ENCODE measurements around the gene OR4D6.

Gene OR4D6

DNA sequence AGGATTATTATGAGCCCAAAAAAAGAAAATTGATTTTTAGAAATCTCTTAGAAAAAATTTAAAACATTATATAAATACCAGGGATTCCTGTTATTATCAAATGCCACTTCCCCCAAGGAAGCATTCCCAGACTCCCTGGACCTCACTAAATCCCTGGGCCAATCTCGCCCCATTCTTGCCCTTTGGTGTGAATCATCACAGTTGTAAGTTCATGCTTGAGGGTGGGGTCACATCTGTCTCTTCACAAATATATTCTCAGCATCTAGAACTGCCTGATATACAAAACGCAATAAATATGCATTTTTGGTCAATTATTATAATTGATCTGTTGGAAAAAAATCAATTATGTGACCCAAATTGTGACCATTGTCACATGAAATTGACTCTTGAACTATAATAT lies 8.3 kb upstream of the OR4D6 start:
- Histone ChIP-seq H3K27ac (ENCODE audit: insufficient read depth in 1 of 2, low read depth in 1 of 2, low read length in 2 of 2, poor library complexity in 1 of 2, severe bottlenecking in 2 of 2) (no peak overlapping the region), H3K4me1 (ENCODE audit: control extremely low read depth in 1 of 4, control insufficient read depth in 4 of 4, insufficient read depth in 4 of 4, low read length in 3 of 4) (no peaks in the 10 kb centered on the region), H3K4me3 (ENCODE audit: control insufficient read depth in 1 of 7, extremely low read depth in 1 of 7, insufficient read depth in 4 of 7, low read depth in 2 of 7, low read length in 6 of 7) (no peak overlapping the region), H3K27me3 (replicated peaks in 2 of 5; ENCODE audit: control insufficient read depth in 4 of 5, insufficient read depth in 5 of 5, low read length in 4 of 5) (no peaks in the 10 kb centered on the region), H3K9me3 (ENCODE audit: control extremely low read depth in 1 of 5, control insufficient read depth in 4 of 5, insufficient read depth in 2 of 5, low read depth in 1 of 5, low read length in 4 of 5) (peaks cover 0 to 8% (median 2%) of the 10 kb centered on the region in 5 experiments), H3K36me3 (ENCODE audit: control insufficient read depth in 4 of 4, insufficient read depth in 4 of 4, low read length in 3 of 4) (no peaks in the 10 kb centered on the region)
- ChIA-PET CTCF (no interaction called here), POLR2A (no interaction called here)
- WGBS (ENCODE audit: insufficient coverage) = 100% methylated on average over 1 of the region's 2 CpGs
- DNase-seq = no peak

DNA sequence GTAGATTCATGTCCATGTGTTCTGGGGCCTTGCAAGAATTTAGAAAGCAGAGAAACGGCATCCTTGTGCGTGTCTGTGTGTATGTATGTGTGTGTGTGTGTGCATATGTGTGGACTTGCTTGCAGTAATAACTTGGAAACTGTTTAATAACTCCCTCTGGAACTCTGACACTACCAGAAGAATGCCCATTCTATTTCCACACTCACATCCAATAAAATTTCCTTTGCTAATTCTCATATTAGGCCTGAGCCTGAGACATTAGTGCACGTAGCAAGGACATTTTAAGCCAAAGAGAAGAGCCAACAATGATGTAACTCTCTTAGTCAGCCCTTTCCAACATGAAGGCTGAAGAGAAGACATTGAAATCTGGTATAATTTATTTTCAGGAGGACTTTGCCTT lies 3.2 kb downstream of the OR4D6 start:
- Histone ChIP-seq H3K9me3 (ENCODE audit: control extremely low read depth in 1 of 5, control insufficient read depth in 4 of 5, insufficient read depth in 2 of 5, low read depth in 1 of 5, low read length in 4 of 5) (no peaks in the 10 kb centered on the region), H3K36me3 (ENCODE audit: control insufficient read depth in 4 of 4, insufficient read depth in 4 of 4, low read length in 3 of 4) (no peaks in the 10 kb centered on the region), H3K4me1 (ENCODE audit: control extremely low read depth in 1 of 4, control insufficient read depth in 4 of 4, insufficient read depth in 4 of 4, low read length in 3 of 4) (no peaks in the 10 kb centered on the region), H3K4me3 (ENCODE audit: control insufficient read depth in 1 of 7, extremely low read depth in 1 of 7, insufficient read depth in 4 of 7, low read depth in 2 of 7, low read length in 6 of 7) (no peak overlapping the region), H3K27me3 (replicated peaks in 2 of 5; ENCODE audit: control insufficient read depth in 4 of 5, insufficient read depth in 5 of 5, low read length in 4 of 5) (no peaks in the 10 kb centered on the region), H3K27ac (ENCODE audit: insufficient read depth in 1 of 2, low read depth in 1 of 2, low read length in 2 of 2, poor library complexity in 1 of 2, severe bottlenecking in 2 of 2) (no peak overlapping the region)
- DNase-seq = no peak
- 100% methylated on average over 1 of the region's 3 CpGs for WGBS (ENCODE audit: insufficient coverage)
- POLR2A ChIA-PET = no interaction called here
- CTCF ChIA-PET = no interaction called here

DNA sequence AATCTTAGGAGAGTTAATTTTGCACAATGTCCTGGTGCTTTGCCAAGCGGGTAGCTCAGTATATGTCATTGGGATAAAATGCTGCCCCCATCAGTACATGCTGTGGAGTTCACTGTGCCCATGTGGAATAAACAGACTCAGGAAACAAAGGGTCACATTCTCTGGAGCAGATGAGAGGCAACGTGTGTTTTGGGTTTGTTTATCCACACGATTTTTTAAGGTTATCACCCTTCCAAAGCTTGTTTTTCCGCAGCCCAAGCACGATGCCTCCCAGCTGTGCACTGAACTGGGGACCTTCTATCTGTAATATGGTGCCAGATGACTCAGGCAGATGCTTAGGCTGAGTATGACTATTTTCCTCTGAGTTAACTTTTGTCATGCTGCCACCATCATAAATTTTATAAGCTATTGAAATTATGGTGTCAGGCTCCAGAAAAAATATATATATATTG lies 6.5 kb downstream of the OR4D6 start:
- H3K4me3 ChIP-seq (ENCODE audit: control insufficient read depth in 1 of 7, extremely low read depth in 1 of 7, insufficient read depth in 4 of 7, low read depth in 2 of 7, low read length in 6 of 7) = no peak overlapping the region
- ChIA-PET POLR2A (no interaction called here), CTCF (no interaction called here)
- DNase-seq = no peak
- WGBS (ENCODE audit: insufficient coverage) = 85% methylated on average over 5 of the region's 5 CpGs
- H3K27ac ChIP-seq (ENCODE audit: insufficient read depth in 1 of 2, low read depth in 1 of 2, low read length in 2 of 2, poor library complexity in 1 of 2, severe bottlenecking in 2 of 2) = no peak overlapping the region
- H3K9me3 ChIP-seq (ENCODE audit: control extremely low read depth in 1 of 5, control insufficient read depth in 4 of 5, insufficient read depth in 2 of 5, low read depth in 1 of 5, low read length in 4 of 5) = no peaks in the 10 kb centered on the region
- H3K36me3 ChIP-seq (ENCODE audit: control insufficient read depth in 4 of 4, insufficient read depth in 4 of 4, low read length in 3 of 4) = no peaks in the 10 kb centered on the region
- H3K27me3 ChIP-seq (replicated peaks in 2 of 5; ENCODE audit: control insufficient read depth in 4 of 5, insufficient read depth in 5 of 5, low read length in 4 of 5) = no peaks in the 10 kb centered on the region
- H3K4me1 ChIP-seq (ENCODE audit: control extremely low read depth in 1 of 4, control insufficient read depth in 4 of 4, insufficient read depth in 4 of 4, low read length in 3 of 4) = no peaks in the 10 kb centered on the region

DNA sequence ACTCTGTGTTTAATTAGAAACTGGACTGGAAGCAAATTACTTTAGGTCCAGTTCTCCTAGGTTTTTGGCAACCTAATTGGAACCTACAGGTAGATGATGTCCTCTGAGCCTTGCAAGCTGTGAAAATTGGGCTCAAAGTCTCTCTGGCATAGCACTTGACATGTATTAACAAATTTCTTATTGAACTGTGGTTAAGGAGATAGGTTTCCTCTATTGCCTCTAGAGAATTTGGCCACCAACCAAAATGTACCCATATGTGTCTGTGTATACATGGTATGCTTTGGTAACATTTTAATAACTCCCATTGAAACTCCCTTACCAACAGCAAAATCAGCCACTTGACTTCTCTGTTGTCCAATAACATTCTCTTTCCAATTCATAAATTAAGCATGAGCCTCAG lies 16.3 kb downstream of the OR4D6 start, which contains the start of gene OR4D10:
OR4D10 (plus strand) TSS at position 301 of the 400 bp plus-strand sequence. CDS start 4,115 bp downstream, outside the sequence.
- ChIA-PET POLR2A (no interaction called here), CTCF (no interaction called here)
- no peak for DNase-seq

DNA sequence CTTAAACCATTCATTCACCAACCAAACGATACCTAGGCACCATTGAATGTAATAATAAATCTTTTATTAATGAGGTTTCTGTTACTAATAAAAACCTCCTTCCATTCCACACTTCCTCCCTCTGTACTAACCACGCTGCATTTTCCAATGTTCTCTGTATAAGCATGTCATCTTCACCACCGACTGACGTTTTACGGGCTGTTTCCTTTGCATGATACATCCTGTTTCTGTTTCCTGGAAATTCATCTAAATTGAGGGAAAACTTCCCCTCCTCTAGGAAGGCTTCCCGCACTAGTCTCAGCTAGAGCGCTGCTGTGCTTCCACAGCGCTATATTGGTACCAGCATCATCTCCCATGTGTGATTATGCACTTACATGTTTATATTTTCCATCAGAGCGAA lies 18.4 kb downstream of the OR4D6 start:
- ChIA-PET POLR2A (no interaction called here), CTCF (no interaction called here)
- 21% methylated on average over 4 of the region's 9 CpGs for WGBS (ENCODE audit: insufficient coverage)

More for the DNA sequence above, 16.3 kb downstream of the OR4D6 start, which contains the start of gene OR4D10:
- H3K36me3 ChIP-seq (ENCODE audit: control insufficient read depth in 4 of 4, insufficient read depth in 4 of 4, low read length in 3 of 4) = no peaks in the 10 kb centered on the region
- H3K9me3 ChIP-seq (ENCODE audit: control extremely low read depth in 1 of 5, control insufficient read depth in 4 of 5, insufficient read depth in 2 of 5, low read depth in 1 of 5, low read length in 4 of 5) = no peaks in the 10 kb centered on the region
- H3K27me3 ChIP-seq (replicated peaks in 2 of 5; ENCODE audit: control insufficient read depth in 4 of 5, insufficient read depth in 5 of 5, low read length in 4 of 5) = no peaks in the 10 kb centered on the region
- H3K4me3 ChIP-seq (ENCODE audit: control insufficient read depth in 1 of 7, extremely low read depth in 1 of 7, insufficient read depth in 4 of 7, low read depth in 2 of 7, low read length in 6 of 7) = no peak within 1 kb of the TSS
- H3K27ac ChIP-seq (ENCODE audit: insufficient read depth in 1 of 2, low read depth in 1 of 2, low read length in 2 of 2, poor library complexity in 1 of 2, severe bottlenecking in 2 of 2) = no peak within 1 kb of the TSS
- no peaks in the 10 kb centered on the region for H3K4me1 ChIP-seq (ENCODE audit: control extremely low read depth in 1 of 4, control insufficient read depth in 4 of 4, insufficient read depth in 4 of 4, low read length in 3 of 4)

DNA sequence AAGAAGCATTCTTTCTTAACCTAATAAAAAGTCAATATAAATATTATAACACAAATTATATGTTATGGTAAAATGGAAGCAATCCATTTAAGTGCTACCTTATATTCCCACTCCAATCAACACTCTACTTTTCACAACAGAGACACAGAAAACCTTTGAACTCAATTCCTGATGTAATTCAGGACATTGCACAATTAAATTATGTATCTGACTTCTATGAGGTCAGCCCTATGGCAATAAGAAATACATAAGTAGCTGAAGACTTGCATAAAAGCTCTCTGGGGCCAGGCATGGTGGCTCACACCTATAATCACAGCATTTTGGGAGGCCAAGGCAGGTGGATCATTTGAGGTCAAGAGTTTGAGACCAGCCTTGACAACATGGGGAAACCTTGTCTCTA lies 23.1 kb downstream of the OR4D6 start:
- CTCF ChIA-PET = no interaction called here
- no peak overlapping the region for H3K4me3 ChIP-seq (ENCODE audit: control insufficient read depth in 1 of 7, extremely low read depth in 1 of 7, insufficient read depth in 4 of 7, low read depth in 2 of 7, low read length in 6 of 7)
- DNase-seq = no peak
- no peaks in the 10 kb centered on the region for H3K4me1 ChIP-seq (ENCODE audit: control extremely low read depth in 1 of 4, control insufficient read depth in 4 of 4, insufficient read depth in 4 of 4, low read length in 3 of 4)
- POLR2A ChIA-PET = no interaction called here
- H3K27ac ChIP-seq (ENCODE audit: insufficient read depth in 1 of 2, low read depth in 1 of 2, low read length in 2 of 2, poor library complexity in 1 of 2, severe bottlenecking in 2 of 2) = no peak overlapping the region
- H3K36me3 ChIP-seq (ENCODE audit: control insufficient read depth in 4 of 4, insufficient read depth in 4 of 4, low read length in 3 of 4) = no peaks in the 10 kb centered on the region
- H3K27me3 ChIP-seq (replicated peaks in 2 of 5; ENCODE audit: control insufficient read depth in 4 of 5, insufficient read depth in 5 of 5, low read length in 4 of 5) = no peaks in the 10 kb centered on the region
- no peaks in the 10 kb centered on the region for H3K9me3 ChIP-seq (ENCODE audit: control extremely low read depth in 1 of 5, control insufficient read depth in 4 of 5, insufficient read depth in 2 of 5, low read depth in 1 of 5, low read length in 4 of 5)

More for the DNA sequence above, 18.4 kb downstream of the OR4D6 start:
- no peaks in the 10 kb centered on the region for H3K36me3 ChIP-seq (ENCODE audit: control insufficient read depth in 4 of 4, insufficient read depth in 4 of 4, low read length in 3 of 4)
- no peak overlapping the region for H3K4me3 ChIP-seq (ENCODE audit: control insufficient read depth in 1 of 7, extremely low read depth in 1 of 7, insufficient read depth in 4 of 7, low read depth in 2 of 7, low read length in 6 of 7)
- H3K9me3 ChIP-seq (ENCODE audit: control extremely low read depth in 1 of 5, control insufficient read depth in 4 of 5, insufficient read depth in 2 of 5, low read depth in 1 of 5, low read length in 4 of 5) = no peaks in the 10 kb centered on the region
- H3K27ac ChIP-seq (ENCODE audit: insufficient read depth in 1 of 2, low read depth in 1 of 2, low read length in 2 of 2, poor library complexity in 1 of 2, severe bottlenecking in 2 of 2) = no peak overlapping the region
- H3K4me1 ChIP-seq (ENCODE audit: control extremely low read depth in 1 of 4, control insufficient read depth in 4 of 4, insufficient read depth in 4 of 4, low read length in 3 of 4) = no peaks in the 10 kb centered on the region
- no peaks in the 10 kb centered on the region for H3K27me3 ChIP-seq (replicated peaks in 2 of 5; ENCODE audit: control insufficient read depth in 4 of 5, insufficient read depth in 5 of 5, low read length in 4 of 5)
- no peak for DNase-seq

DNA sequence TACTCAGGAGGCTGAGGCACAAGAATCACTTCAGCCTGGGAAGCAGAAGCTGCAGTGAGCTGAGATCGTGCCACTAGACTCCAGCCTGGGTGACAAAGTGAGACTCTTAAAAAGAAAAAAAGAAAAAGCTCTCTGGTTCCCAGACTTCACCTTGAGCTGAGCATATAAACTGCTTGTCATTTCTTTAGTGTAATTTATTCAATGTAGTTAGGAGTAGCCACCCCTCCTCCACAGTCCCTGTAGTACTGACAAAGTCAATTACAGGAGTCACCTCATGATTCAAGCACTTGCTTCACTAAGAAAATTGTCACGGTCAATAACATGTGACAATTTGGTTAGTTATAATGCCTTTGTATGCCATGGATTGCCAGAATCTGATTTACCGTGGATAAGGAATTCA lies 23.6 kb downstream of the OR4D6 start:
- no peak for DNase-seq
- H3K4me1 ChIP-seq (ENCODE audit: control extremely low read depth in 1 of 4, control insufficient read depth in 4 of 4, insufficient read depth in 4 of 4, low read length in 3 of 4) = no peaks in the 10 kb centered on the region
- no peaks in the 10 kb centered on the region for H3K9me3 ChIP-seq (ENCODE audit: control extremely low read depth in 1 of 5, control insufficient read depth in 4 of 5, insufficient read depth in 2 of 5, low read depth in 1 of 5, low read length in 4 of 5)
- H3K4me3 ChIP-seq (ENCODE audit: control insufficient read depth in 1 of 7, extremely low read depth in 1 of 7, insufficient read depth in 4 of 7, low read depth in 2 of 7, low read length in 6 of 7) = no peak overlapping the region
- H3K36me3 ChIP-seq (ENCODE audit: control insufficient read depth in 4 of 4, insufficient read depth in 4 of 4, low read length in 3 of 4) = no peaks in the 10 kb centered on the region
- ChIA-PET POLR2A (no interaction called here), CTCF (no interaction called here)
- no peaks in the 10 kb centered on the region for H3K27me3 ChIP-seq (replicated peaks in 2 of 5; ENCODE audit: control insufficient read depth in 4 of 5, insufficient read depth in 5 of 5, low read length in 4 of 5)
- 100% methylated on average over 2 of the region's 3 CpGs for WGBS (ENCODE audit: insufficient coverage)
- no peak overlapping the region for H3K27ac ChIP-seq (ENCODE audit: insufficient read depth in 1 of 2, low read depth in 1 of 2, low read length in 2 of 2, poor library complexity in 1 of 2, severe bottlenecking in 2 of 2)
